GM18867 (cell line): ENCODE measurements around the gene CHST9.
"Not testable (repeated sequence)": the region's sequence is repeated elsewhere in the genome, so short reads cannot be mapped to it uniquely, and the experiment has no call there.

Experiments
- ATAC-seq: cut with Tn5 transposase; IDR thresholded peaks from one replicate; pipeline ENCODE4 v1.9.1; 2021; ENCODE audit warnings: mild to moderate bottlenecking, moderate library complexity; ENCODE audit not compliant: unreplicated experiment

The CHST9 gene, protein sequence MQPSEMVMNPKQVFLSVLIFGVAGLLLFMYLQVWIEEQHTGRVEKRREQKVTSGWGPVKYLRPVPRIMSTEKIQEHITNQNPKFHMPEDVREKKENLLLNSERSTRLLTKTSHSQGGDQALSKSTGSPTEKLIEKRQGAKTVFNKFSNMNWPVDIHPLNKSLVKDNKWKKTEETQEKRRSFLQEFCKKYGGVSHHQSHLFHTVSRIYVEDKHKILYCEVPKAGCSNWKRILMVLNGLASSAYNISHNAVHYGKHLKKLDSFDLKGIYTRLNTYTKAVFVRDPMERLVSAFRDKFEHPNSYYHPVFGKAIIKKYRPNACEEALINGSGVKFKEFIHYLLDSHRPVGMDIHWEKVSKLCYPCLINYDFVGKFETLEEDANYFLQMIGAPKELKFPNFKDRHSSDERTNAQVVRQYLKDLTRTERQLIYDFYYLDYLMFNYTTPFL

GRCh38 chr18:27185025-27185763 is at the start of gene CHST9:
CHST9 (minus strand) TSS chr18:27185308; CDS start chr18:27142809, 42,499 bp downstream.
- no peak for ATAC-seq

- not testable (repeated sequence) for ATAC-seq
Observed at GRCh38 chr18:27232355-27232754, 47.2 kb upstream of the CHST9 start.

DNA sequence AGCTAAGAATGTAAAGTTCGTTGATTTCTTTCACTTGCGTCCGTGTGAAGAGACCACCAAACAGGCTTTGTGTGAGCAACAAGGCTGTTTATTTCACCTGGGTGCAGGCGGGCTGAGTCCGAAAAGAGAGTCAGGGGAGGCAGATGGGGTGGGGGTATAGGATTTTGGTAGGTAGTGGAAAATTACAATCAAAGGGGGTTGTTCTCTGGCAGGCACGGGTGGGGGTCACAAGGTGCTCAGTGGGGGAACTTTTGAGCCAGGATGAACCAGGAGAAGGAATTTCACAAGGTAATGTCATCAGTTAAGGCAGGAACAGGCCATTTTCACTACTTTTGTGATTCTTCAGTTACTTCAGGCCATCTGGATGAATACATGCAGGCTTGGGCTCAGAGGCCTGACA is 46.6 kb upstream of the CHST9 start:
- ATAC-seq, result not testable (repeated sequence)

GRCh38 chr18:27231221-27231620 is 46.1 kb upstream of the CHST9 start:
- not testable (repeated sequence) for ATAC-seq

DNA sequence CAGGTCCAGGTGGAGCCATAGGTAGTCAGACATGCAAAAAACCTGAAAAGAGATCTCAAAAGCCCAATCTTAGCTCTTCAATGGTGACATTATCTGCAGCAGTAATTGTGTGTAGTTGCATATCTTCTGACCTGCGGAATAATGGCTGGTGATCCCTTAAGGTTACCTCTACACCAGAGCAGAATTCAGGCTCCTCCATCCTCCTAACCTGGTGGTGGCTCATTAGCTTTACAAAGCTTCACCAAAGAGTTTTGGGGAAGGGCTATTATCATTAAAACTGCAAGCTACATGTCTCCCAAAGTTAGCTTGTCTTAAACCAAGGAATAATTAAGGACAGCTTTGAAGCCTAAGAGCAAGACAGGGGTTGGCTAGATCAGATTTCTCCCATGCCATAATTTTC is 42.6 kb upstream of the CHST9 start:
- no peak for ATAC-seq

DNA sequence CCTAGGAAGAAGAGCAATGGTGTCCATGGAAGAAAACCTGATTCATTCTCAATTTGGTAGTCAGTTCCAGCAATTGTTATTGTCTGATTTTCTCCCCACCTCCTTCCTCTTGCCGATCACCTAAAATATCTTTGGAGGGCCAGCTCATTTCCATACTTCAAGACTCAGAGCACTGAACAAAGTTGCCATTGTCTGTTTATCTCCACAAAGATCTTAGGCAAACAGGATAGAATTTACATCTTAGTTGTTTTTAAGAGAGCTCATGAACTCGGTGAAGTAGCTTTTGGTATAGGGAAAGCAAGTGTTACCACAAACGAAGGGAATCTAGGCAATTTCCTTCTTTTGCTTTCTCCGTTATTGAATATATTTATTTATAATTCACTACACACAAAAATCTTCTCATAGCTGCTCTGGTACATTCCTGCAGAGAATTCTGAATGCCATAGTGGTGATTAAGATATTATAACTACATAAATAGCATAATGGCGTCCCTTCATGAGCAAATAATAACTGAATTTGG is 41.5 kb upstream of the CHST9 start:
- no peak for ATAC-seq

DNA sequence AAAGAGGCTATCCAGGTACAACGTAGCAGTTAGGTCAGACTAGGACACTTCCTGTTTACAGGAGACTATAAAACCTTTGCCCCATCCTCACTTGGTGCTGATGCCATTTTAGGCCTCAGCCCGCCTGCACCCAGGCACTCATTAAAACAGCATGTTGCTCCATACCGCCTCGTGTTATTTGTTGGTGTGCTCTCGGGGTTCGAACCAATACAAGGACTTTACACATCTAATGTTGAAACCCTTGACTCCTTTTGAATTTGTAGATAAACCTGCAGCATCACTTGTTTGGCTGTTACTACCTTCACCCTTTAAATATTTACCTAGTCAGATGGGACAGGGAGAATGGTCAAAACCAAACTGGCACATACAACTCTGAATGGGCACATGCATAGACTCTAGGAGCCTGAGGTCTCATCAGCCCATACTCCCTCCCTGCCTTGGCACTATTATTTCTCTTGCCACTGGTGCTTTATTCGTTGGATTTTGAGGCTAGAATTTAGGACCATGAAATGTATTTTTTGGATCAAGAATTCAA is 40.9 kb upstream of the CHST9 start:
- no peak for ATAC-seq

DNA sequence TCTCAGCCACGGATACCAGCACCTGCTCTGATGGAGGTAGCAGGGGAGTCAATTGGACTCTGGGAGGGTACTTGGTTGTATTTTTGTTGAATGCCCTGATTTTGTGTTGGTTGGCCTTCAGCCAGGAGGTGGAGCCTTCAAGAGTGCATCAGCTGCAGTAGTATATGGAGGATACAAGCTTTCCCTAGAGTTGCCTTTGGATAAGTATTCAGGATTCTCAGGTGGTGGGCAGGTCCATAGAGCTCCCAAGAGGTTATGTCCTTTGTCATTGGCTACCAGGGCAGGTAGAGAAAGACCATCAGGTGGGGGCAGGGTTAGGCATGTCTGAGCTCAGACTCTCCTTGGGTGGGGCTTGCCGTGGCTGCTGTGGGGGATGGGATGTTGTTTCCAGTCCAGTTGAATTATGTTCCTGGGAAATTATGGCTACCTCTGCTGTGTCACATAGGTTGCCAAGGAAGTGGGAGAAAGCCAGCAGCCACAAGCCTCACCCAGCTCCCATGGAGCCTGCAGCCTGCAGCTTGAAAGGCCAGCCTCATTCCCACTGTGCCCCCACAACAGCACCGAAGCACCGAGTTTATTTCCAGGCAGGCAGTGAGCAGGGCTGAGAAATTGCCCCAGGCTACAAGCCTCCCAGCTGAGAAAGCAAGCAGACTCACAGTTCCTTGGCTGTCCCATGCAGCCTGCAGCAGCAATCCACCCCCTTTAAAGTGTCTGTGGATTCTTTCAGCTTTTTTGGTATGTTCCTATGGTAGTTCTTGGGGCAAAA is 38.6 kb upstream of the CHST9 start:
- no peak for ATAC-seq

DNA sequence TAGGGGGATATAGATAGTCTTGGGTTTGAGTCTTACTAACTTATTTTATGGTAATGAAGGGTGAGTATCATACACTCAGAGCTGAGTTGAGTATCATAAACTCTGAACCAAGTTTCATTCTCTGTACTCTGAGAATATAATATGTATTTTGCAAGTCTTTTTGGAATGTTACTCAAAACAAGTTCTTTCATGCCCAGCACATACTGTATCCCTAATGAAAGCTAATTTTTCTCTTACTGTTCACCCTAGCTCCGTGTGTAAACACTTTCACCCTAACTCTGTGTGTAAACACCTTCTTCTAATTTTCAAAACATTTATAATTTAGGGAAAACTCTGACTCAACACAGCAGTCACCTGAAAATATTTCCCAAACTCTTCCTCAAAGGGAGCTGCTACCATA is 29.7 kb upstream of the CHST9 start:
- no peak for ATAC-seq

DNA sequence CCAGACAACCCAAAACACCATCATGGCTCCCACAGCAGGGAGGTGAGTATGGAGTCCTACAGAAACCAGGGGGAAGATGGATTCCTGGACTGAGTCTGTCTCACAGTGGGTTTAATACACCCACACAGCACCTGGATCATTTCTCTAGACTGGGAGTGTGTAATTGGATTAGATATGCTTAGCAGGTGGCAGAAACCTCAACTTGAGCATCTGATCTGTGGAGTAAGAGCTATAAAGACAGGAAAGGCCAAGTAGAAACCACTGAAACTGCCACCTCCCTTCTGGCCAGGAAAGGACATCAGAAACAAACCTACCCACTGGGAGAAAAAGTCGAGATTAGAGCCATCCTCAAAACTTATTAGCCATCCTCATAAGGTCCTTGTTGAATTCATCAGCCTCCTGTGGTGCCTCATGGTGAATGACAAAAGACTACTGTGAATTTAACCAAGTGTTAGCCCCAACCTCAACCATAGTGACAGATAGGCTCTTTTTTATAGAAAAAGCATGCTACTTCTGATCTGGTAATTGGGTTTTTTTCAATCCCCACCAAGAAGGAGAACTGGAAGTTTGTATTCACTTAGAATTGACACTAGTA is 28.1 kb upstream of the CHST9 start:
- no peak for ATAC-seq

GRCh38 chr18:27211569-27211968 is 26.5 kb upstream of the CHST9 start:
- ATAC-seq, result no peak

DNA sequence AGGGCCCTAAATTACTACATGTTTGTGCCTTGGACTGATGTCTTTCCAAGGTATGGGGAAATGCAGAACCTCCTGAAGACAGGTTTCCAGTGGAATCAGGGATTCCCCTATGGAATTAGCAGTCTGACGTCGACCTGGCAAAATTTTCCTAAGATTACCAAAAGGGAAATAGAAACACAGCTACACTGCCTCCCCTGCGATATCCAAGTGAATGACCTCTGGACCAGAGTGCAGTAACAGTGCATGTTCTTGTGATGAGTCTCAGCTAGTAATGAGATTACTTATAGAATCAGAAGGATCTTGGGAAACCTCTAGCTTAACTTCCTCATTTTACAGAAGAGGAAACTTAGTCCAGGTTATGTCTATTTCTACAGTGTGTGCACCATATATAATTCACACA is 21.3 kb upstream of the CHST9 start:
- no peak for ATAC-seq

DNA sequence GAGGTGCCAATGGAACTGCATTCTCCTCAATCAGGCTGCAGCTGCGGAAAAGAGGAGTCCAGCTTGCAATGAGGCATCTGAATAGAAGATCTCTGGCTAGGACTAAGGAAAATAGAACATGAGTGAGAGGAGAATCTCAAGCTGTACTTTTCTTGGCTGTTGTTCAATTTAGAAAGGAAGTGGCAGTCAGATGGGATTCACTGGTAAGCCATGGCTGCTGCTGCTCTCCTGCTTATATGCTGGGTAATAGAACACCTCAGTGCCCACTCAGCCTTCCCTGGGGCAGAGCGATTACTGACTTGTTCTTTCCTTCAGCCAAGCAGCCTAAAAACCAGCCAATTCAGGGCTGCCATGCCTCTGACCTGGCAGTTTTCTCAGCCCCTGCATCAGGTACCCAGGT is 17.6 kb upstream of the CHST9 start:
- ATAC-seq, result no peak

GRCh38 chr18:27198036-27198435 is 12.9 kb upstream of the CHST9 start:
- ATAC-seq, result no peak

DNA sequence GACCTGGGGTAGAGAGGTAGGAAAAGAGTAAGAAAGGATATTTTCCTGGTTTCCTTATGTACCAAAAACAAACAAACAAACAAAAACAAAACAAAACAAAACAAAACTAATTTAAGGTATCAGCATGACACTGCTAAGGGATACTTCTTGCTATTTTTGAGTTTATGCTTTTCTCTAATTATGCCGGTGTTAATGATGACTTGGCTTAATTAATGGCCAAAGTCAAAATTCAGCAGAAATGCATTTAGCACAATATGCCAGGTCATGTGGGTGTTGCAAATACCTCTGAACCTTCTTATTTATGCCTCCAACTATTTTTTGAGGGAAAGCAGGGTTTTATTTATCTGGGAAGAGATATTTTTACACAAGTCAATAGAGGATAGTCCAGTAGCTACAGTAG is 3.2 kb upstream of the CHST9 start:
- ATAC-seq, result no peak

GRCh38 chr18:27185897-27186296 is 789 bp upstream of the CHST9 start:
- ATAC-seq, result no peak

GRCh38 chr18:27184115-27185024 is 738 bp downstream of the CHST9 start:
- ATAC-seq, result no peak

GRCh38 chr18:27181726-27182125 is 3.4 kb downstream of the CHST9 start:
- ATAC-seq, result no peak

- ATAC-seq, result no peak
Observed at GRCh38 chr18:27178424-27178823, 6.7 kb downstream of the CHST9 start.

DNA sequence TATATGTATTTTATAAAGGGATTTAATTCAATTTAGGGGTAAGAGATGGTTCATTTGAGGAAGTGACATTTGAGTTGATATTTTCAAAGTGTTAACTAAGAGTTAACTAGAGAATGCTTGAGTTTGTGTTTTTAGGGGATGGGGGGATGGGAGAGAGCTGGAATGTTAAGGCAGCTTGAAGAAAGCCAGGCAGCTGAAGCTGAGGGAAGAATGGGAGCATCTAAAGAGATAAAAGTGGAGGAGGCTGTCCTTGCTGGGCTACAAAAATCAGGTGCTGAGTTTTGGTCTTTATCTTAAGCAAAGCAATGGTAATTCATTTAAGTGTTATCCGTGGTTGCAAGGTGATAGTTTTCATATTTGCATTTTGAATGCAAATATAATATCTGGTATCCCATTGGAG is 9.2 kb downstream of the CHST9 start:
- ATAC-seq, result no peak
